Body of pancreas (tissue), 4 donors: ENCODE results near the gene TMTC4.

Experiments used
- POLR2A ChIP-seq, 3 donors: fragments of 450-650 bp; IDR thresholded peaks; one replicate each; pipeline ENCODE4 v1.6.1; 2016; ENCODE audit warnings: antibody characterized with exemption in 3 of 3, mild to moderate bottlenecking in 2 of 3
- TF ChIP-seq, protein P1 (sequence below), 7 experiments: fragments of 450-650 bp in 4 of 7; fragments of 200-600 bp in 3 of 7; sonication (generic) in 3 of 7; IDR thresholded peaks; one replicate each; pipeline ENCODE4 v1.5.1; 2016 to 2019; ENCODE audit warnings: antibody characterized with exemption in 7 of 7

- TF ChIP-seq, protein P1, sequence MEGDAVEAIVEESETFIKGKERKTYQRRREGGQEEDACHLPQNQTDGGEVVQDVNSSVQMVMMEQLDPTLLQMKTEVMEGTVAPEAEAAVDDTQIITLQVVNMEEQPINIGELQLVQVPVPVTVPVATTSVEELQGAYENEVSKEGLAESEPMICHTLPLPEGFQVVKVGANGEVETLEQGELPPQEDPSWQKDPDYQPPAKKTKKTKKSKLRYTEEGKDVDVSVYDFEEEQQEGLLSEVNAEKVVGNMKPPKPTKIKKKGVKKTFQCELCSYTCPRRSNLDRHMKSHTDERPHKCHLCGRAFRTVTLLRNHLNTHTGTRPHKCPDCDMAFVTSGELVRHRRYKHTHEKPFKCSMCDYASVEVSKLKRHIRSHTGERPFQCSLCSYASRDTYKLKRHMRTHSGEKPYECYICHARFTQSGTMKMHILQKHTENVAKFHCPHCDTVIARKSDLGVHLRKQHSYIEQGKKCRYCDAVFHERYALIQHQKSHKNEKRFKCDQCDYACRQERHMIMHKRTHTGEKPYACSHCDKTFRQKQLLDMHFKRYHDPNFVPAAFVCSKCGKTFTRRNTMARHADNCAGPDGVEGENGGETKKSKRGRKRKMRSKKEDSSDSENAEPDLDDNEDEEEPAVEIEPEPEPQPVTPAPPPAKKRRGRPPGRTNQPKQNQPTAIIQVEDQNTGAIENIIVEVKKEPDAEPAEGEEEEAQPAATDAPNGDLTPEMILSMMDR (IDR thresholded peaks at IDR 0.05) = no peak
- TF ChIP-seq POLR2A (IDR thresholded peaks at IDR 0.05) = no peak
Observed at GRCh38 chr13:100561158-100561499, 113.5 kb downstream of the TMTC4 start.
